Astrocyte (in vitro differentiated cells and primary cell): ENCODE results near the gene RBM19. TPM values are rescaled to one million over a fixed set of nuclear protein-coding genes. Genes with fewer than 3 reads are reported as not detected.

Experiments
- DNase-seq: peaks from one replicate; pipeline ENCODE4 v3.0.0-alpha.2; 2010; ENCODE audit warnings: low read depth
- FAIRE-seq: peaks from 2 replicates; lab custom pipeline; 2011; peaks lifted over from hg19 to GRCh38; lab: Jason Lieb, UNC
- H2AFZ ChIP-seq: 2 replicates; pipeline ENCODE4 v1.6.0; 2012; ENCODE audit warnings: low read depth, low read length, inconsistent platforms
- H3K27ac ChIP-seq: 2 replicates; pipeline ENCODE4 v1.5.1; 2011; ENCODE audit warnings: low read depth, low read length, inconsistent platforms
- H3K27me3 ChIP-seq: 2 replicates; pipeline ENCODE4 v1.6.0; 2011; ENCODE audit warnings: low read length, inconsistent platforms; ENCODE audit not compliant: insufficient read depth
- H3K36me3 ChIP-seq: 2 replicates; pipeline ENCODE4 v1.5.1; 2011; ENCODE audit warnings: low read length, inconsistent platforms; ENCODE audit not compliant: insufficient read depth
- H3K4me1 ChIP-seq: 2 replicates; pipeline ENCODE4 v1.5.1; 2011; ENCODE audit warnings: low read length, inconsistent platforms; ENCODE audit not compliant: insufficient read depth
- H3K4me2 ChIP-seq: 2 replicates; pipeline ENCODE4 v1.6.0; 2012; ENCODE audit warnings: low read length, inconsistent platforms
- H3K4me3 ChIP-seq: 2 replicates; pipeline ENCODE4 v1.5.1; 2011; ENCODE audit warnings: low read depth, mild to moderate bottlenecking, low read length, inconsistent platforms; ENCODE audit not compliant: insufficient read depth
- H3K79me2 ChIP-seq: 2 replicates; pipeline ENCODE4 v1.6.0; 2012; ENCODE audit warnings: mild to moderate bottlenecking, low read length, inconsistent platforms; ENCODE audit not compliant: insufficient read depth
- H3K9ac ChIP-seq: 2 replicates; pipeline ENCODE4 v1.6.0; 2012; ENCODE audit warnings: mild to moderate bottlenecking, low read length, inconsistent platforms
- H3K9me3 ChIP-seq: 2 replicates; pipeline ENCODE4 v1.5.1; 2012; ENCODE audit warnings: low read depth, mild to moderate bottlenecking, low read length, inconsistent platforms; ENCODE audit not compliant: insufficient read depth
- H4K20me1 ChIP-seq: 2 replicates; pipeline ENCODE4 v1.6.0; 2012; ENCODE audit warnings: low read length, inconsistent platforms; ENCODE audit not compliant: insufficient read depth
- H3K27ac Mint-ChIP-seq: one replicate; pipeline ENCODE4 v1.8.0; 2021; ENCODE audit warnings: mild to moderate bottlenecking, mixed read lengths; ENCODE audit not compliant: unreplicated experiment
- H3K27me3 Mint-ChIP-seq: one replicate; pipeline ENCODE4 v1.8.0; 2021; ENCODE audit warnings: low read depth, mixed read lengths; ENCODE audit not compliant: unreplicated experiment
- H3K36me3 Mint-ChIP-seq: one replicate; pipeline ENCODE4 v1.8.0; 2021; ENCODE audit warnings: low read depth, mixed read lengths; ENCODE audit not compliant: unreplicated experiment
- H3K4me1 Mint-ChIP-seq: one replicate; pipeline ENCODE4 v1.8.0; 2021; ENCODE audit warnings: low read depth, mixed read lengths; ENCODE audit not compliant: unreplicated experiment
- H3K4me3 Mint-ChIP-seq: one replicate; pipeline ENCODE4 v1.8.0; 2021; ENCODE audit warnings: mild to moderate bottlenecking, moderate library complexity, mixed read lengths; ENCODE audit not compliant: unreplicated experiment
- H3K9me3 Mint-ChIP-seq: one replicate; pipeline ENCODE4 v1.8.0; 2021; ENCODE audit warnings: mild to moderate bottlenecking, mixed read lengths; ENCODE audit not compliant: unreplicated experiment
- CTCF ChIP-seq: IDR thresholded peaks from 2 replicates; pipeline ENCODE4 v1.5.1; 2011; ENCODE audit warnings: low read depth, mild to moderate bottlenecking, inconsistent platforms, low read length, moderate library complexity; ENCODE audit not compliant: insufficient read depth
- EZH2 ChIP-seq: IDR thresholded peaks from 2 replicates; pipeline ENCODE4 v1.6.1; 2012; ENCODE audit warnings: mild to moderate bottlenecking, low read length, inconsistent platforms; ENCODE audit not compliant: insufficient read depth
- total RNA-seq: library from RNA; stranded (reverse); gene quantifications from 2 replicates; pipeline ENCODE4 v1.2.1, GENCODE V29; 2021

RBM19 gene
- total RNA-seq, 1 donor from 2014 or later = 32.3 TPM

- Mint-ChIP-seq H3K27ac (no peak overlapping the region), H3K4me1 (peaks cover 3% of the 10 kb centered on the region), H3K36me3 (peaks cover 5% of the 10 kb centered on the region), H3K9me3 (no peaks in the 10 kb centered on the region), H3K27me3 (peaks cover 10% of the 10 kb centered on the region), H3K4me3 (no peak overlapping the region)
- TF ChIP-seq CTCF (no peak), EZH2 (no peak)
- peaks cover 2% of the 10 kb centered on the region for H3K4me1 ChIP-seq
- H3K9ac ChIP-seq = no peak overlapping the region
- H4K20me1 ChIP-seq = peaks cover 21% of the 10 kb centered on the region
- no peaks in the 10 kb centered on the region for H3K79me2 ChIP-seq
- H3K4me2 ChIP-seq = no peak overlapping the region
- H3K27me3 ChIP-seq = no peaks in the 10 kb centered on the region
- no peak overlapping the region for H3K27ac ChIP-seq
- FAIRE-seq = no peak
- H2AFZ ChIP-seq = no peak overlapping the region
- H3K36me3 ChIP-seq = no peaks in the 10 kb centered on the region
- no peaks in the 10 kb centered on the region for H3K9me3 ChIP-seq
- no peak overlapping the region for H3K4me3 ChIP-seq
- no peak for DNase-seq
Measured at GRCh38 chr12:113825705-113826104, 140.4 kb downstream of the RBM19 start.

GRCh38 chr12:113823816-113824215 is 142.3 kb downstream of the RBM19 start:
- Histone ChIP-seq H4K20me1 (peaks cover 12% of the 10 kb centered on the region), H3K9me3 (no peaks in the 10 kb centered on the region), H3K27ac (no peak overlapping the region), H3K4me1 (no peaks in the 10 kb centered on the region), H2AFZ (no peak overlapping the region), H3K79me2 (no peaks in the 10 kb centered on the region), H3K27me3 (no peaks in the 10 kb centered on the region), H3K9ac (no peak overlapping the region), H3K4me2 (no peak overlapping the region), H3K36me3 (no peaks in the 10 kb centered on the region), H3K4me3 (no peak overlapping the region)
- Mint-ChIP-seq H3K27me3 (peaks cover 10% of the 10 kb centered on the region), H3K9me3 (no peaks in the 10 kb centered on the region), H3K4me3 (no peak overlapping the region), H3K4me1 (peaks cover 10% of the 10 kb centered on the region), H3K36me3 (peaks cover 8% of the 10 kb centered on the region), H3K27ac (no peak overlapping the region)
- DNase-seq (no peak), FAIRE-seq (no peak)
- TF ChIP-seq CTCF (no peak), EZH2 (no peak)

- no peak for DNase-seq
- H2AFZ ChIP-seq = no peak overlapping the region
- H4K20me1 ChIP-seq = peaks cover 12% of the 10 kb centered on the region
- no peak for FAIRE-seq
- H3K9me3 ChIP-seq = no peaks in the 10 kb centered on the region
- Mint-ChIP-seq H3K36me3 (peaks cover 8% of the 10 kb centered on the region), H3K4me3 (no peak overlapping the region), H3K27ac (no peak overlapping the region), H3K9me3 (no peaks in the 10 kb centered on the region), H3K4me1 (peaks cover 10% of the 10 kb centered on the region), H3K27me3 (peaks cover 10% of the 10 kb centered on the region)
- H3K79me2 ChIP-seq = no peaks in the 10 kb centered on the region
- no peak overlapping the region for H3K9ac ChIP-seq
- no peak overlapping the region for H3K4me2 ChIP-seq
- no peak overlapping the region for H3K27ac ChIP-seq
- no peak overlapping the region for H3K4me3 ChIP-seq
- H3K27me3 ChIP-seq = no peaks in the 10 kb centered on the region
- H3K36me3 ChIP-seq = no peaks in the 10 kb centered on the region
- H3K4me1 ChIP-seq = no peaks in the 10 kb centered on the region
- TF ChIP-seq EZH2 (no peak), CTCF (no peak)
Measured at GRCh38 chr12:113823016-113823415, 143.1 kb downstream of the RBM19 start.
